GM19023 (cell line): ENCODE results near the gene NKAIN4.

Experiments used
- ATAC-seq: cut with Tn5 transposase; IDR thresholded peaks from one replicate; pipeline ENCODE4 v1.9.1; 2021; ENCODE audit warnings: mild to moderate bottlenecking, moderate library complexity; ENCODE audit not compliant: unreplicated experiment

Gene NKAIN4

GRCh38 chr20:63220696-63221399, 33.4 kb downstream of the NKAIN4 start:
- ATAC-seq: no peak

DNA sequence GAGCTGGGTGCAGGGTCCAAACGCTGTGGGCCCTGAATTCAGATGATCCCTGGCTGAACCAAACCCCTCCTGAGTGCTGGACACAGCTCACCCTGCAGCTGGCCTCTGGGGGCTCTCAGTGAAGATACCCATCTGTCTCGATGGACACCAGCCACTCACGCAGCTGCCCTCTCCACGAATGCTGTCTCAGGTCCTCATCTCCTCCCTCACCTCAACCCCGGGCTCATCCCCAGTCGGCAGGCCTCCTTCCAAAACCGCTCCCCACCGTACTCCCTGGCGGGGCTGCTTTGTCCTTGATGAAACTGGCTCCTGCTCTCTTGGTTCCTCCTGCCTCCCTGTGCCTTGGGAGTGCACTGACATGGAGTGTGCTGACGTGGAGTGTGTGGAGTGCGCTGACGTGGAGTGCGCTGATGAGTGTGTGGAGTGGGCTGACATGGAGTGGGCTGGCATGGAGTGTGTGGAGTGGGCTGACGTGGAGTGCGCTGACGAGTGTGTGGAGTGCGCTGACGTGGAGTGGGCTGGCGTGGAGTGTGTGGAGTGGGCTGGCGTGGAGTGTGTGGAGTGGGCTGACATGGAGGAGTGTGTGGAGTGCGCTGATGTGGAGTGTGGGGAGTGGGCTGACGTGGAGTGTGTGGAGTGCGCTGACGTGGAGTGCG, 34.3 kb downstream of the NKAIN4 start:
- ATAC-seq: no peak

DNA sequence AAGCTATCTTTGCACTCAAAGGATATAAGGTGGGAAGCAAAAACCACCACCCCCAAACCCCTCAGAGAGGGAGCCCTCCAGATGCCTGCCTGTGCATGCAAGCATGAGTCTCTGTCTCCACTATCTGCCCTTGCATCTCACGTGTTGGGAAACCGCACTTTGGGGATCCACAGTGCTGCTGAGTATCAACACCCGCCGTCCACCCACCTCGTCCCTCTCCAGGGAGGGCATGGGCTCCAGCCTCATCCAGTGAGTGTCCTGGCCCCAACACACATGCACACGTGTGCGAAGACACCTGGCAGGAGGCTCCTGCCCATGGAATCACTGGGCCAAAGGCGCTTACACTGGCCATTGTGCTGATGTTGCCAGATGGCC, 34.8 kb downstream of the NKAIN4 start:
- no peak for ATAC-seq

DNA sequence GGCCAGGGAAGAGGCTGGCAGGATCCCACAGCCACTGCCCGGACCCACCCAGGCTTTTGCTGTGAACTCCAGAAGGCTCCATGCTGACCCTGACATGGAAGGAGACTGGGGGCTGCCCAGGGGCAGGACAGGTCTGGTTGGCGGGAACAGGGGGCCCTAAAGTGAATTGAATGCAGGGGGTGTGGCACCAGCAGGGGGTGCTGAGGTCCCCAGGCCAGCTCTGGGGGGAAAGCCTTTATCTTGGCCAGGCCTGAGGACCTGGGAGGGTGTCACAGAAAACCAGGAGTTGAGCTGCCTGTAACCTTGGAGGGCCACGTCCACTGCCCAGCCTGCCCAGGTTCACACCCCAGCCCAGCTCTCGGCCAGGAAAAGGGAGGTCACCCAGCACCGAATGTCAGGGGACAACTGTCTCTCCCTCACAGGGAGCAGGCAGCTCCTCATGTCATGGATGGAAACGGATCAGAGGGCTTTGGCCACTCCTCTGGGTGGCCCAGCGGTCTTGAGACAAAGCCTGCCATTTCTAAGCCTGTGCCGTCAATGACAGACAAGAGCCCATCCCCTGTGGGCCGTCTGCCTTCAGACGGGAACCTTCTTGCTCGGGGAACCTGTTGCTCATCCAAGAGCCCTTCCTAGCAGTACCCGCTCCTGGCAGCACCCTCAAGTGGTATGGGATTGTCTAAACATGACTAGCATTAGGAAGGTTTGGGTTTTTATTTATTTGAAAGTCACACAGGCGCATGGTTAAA, 35.4 kb downstream of the NKAIN4 start:
- no peak for ATAC-seq

DNA sequence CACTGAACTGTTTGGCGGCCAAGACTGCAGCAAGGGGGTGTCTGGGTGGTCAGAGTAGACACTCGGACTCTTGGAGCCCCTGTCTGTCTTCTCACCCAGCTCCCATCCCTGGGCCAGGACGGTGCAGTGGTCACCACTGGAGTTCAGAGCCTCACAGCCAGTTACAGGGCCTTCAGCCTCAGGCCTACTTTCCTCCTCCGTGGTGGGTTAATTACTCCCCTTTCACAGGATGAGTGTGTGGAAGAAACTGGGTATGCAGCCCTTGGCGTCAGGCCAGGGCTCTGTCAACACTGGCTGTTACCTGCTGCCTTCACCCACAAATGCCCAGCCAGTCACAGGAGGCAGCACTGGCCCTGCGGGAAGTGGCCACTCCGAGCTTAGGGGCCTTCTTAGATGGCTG, 36.6 kb downstream of the NKAIN4 start:
- no peak for ATAC-seq

DNA sequence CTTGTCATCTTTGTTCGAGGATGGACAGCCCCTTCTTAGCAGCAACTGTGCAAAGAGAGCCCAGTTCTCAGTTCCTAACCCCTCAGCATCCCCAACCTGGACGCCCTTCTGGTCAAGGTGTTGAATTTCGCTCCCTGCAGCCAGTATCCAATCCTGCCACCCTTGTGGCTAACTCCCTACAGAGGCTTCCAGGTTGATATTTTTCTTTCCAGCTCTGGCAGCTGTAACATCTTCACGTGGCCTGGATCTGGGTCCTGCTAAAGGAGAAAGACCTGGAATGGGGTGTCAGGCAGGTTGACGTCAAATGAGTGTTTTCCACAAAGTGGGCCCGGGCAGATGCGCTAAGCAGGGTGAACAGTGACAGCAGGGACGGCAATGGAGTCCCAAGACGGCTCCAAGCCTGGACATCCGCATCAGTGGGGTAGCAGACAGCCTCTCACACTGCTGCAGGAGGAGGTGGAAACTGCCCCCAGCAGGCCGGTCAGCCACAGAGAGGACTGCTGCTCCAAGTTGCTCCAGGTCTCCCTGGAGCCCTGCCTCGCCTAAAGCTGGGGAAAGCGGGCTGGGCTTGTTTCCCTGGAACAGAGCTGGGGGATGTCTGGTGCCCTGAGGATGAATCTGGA, 37.3 kb downstream of the NKAIN4 start:
- no peak for ATAC-seq

- ATAC-seq: peak; percentile 87
Measured at GRCh38 chr20:63216041-63216848, 38.0 kb downstream of the NKAIN4 start, which contains the start of gene YTHDF1. Gene YTHDF1 (minus strand): TSS chr20:63216131. CDS start chr20:63215892, 239 bp downstream.

DNA sequence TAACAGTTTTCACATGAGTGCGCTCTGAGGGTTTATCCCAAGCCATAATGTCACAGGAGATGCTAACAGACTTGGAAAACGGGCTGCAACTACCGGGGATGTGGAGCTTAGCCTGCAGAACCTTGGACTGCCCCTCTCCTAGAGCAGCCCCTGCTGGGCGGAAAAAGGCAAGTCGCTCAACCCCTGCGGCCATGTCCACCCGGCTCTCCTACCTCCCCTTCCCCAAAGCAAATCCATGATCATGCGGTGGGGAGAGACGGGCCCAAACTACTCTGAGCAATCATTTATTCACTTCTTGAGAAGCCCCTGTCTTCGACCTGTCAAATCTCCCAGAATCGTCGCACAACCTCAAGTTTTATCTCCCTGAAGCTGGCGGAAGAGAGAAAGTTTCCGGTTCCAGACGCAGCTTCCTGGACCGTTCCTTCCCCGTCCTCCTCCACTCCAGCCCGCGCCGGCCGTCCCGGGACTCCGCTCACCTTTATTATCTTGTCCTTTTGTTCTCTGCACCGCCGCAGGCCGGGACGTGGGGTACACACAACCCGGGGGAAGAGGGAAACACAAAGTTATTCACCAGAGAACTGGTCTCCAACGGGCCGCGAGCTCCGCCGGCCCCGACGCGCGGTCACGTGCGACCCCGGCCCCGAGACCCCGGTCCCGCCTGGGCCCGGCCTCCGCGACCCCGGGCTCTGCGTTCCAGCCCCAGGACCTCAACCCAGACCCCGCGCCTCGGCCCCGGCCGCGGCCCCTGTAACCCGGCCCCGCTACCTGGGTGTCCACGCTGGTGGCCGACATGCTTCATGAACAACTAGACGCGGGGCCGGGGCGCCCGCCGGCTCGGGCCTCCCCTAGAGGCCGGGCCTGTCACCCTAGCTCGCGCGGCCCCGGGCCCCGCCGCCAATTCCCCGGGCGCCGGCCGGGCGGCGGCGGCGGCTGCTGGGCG, 38.9 kb downstream of the NKAIN4 start:
- peak; percentile 11 for ATAC-seq

DNA sequence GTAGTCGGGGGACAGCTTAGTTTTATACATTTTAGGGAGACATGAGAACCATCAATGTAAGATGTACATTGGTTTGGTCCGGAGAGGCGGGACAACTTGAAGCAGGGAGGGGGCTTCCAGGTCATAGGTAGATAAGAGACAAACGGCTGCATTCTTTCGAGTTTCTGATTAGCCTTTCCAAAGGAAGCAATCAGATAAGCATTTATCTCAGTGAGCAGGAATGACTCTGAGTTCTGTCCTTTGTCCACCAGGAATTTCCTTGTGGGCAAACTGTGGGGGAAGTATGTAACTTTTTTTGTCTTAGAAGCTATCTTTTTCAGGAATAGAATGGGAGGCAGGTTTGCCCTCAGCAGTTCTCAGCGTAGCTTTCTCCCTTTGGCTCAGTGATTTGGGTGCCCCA, 39.7 kb downstream of the NKAIN4 start:
- ATAC-seq: no peak

GRCh38 chr20:63212792-63213191, 41.5 kb downstream of the NKAIN4 start:
- ATAC-seq: no peak

- no peak for ATAC-seq
Measured at GRCh38 chr20:63212393-63212730, 41.9 kb downstream of the NKAIN4 start.

DNA sequence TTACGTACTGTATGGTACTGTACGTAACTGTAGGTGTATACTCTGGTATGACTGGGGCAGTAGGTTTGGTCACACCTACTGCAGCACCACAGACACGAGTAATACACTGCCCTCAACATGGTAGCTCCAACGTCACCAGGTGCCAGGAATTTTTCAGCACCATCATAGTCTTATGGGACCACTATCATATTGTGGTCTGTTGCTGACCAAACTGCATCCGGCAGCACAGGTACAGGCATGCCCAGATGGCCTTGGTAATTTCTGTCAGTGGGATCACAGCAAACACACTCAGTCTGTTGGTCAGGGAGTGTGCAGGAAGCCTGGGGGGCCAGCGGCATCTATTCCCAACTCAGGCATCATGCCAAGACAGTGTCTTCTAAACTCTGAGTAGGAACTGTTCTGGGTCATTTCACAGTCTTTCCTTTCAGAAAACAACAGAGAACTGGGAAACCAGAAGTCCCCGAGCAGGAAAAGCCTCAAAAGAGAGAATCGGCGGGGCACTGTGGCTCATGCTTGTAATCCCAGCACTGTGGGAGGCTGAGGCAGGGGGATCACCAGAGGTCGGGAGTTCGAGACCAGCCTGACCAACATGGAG, 44.2 kb downstream of the NKAIN4 start:
- no peak for ATAC-seq

- no peak for ATAC-seq
Measured at GRCh38 chr20:63208346-63208909, 45.8 kb downstream of the NKAIN4 start.

DNA sequence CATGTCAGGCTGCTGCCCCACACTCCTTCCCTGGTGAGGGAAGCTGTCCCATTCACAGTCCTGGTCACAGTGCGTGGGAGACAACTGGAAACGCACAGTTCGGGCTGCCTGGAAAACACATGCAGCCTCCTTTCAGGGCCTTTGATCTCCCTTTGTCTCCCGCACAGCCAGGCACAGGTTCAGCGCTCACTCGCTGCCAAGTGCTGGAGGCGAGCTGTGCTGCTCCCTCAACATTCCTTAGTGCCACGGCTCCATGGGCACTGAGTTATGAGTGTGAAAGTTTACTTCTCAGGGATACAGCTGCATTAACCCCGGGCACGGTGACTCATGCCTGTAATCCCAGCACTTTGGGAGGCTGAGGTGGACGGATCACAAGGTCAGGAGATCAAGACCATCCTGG, 47.4 kb downstream of the NKAIN4 start:
- no peak for ATAC-seq

- ATAC-seq: no peak
Measured at GRCh38 chr20:63205896-63206295, 48.4 kb downstream of the NKAIN4 start.

DNA sequence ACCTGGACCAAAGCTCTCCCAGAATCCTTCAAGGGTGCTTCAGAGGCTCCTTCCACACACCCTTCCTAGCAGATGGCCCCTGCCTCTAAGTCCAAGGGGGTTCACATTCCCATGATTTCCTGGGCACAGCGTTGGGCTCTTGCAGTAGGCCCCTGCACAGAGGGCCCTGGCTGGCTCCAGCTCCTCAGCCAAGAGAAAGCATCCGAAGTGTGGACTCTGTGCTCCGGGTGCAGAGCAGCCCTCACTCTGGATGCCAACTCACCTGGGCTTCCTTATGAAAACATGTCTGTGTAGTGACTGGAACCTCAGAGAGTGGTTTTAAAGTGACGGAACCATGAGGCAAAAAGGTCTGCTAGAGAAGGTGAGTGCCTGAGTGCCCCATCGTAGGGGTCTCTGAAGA, 49.9 kb downstream of the NKAIN4 start:
- ATAC-seq: no peak

GRCh38 chr20:63202811-63203526, 51.3 kb downstream of the NKAIN4 start:
- ATAC-seq: no peak

DNA sequence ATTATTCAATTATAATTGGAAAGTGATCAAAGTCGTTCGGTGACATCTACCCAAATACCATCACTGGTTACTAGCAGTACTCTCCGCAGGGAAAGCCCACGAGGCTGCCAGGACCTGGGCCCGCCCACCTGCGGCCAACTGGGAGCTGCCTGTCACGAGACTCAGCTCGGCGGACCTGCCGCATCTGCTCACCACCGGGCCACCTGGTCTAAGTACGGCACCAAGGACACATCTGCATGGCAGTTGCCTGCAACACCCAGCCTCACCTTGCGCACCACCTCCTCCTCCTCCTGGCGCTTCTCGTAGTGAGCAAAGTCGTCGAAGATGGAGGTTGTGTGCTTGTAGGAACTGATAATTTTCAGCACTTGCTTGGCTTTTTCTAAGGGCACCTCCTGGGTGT, 52.2 kb downstream of the NKAIN4 start:
- no peak for ATAC-seq
